Nephron (organoid): Measurements from ENCODE around the gene KCNRG.

Experiments
- H3K27ac Mint-ChIP-seq, 3 experiments: 2 replicates each; pipeline ENCODE4 v1.8.0; 2020; ENCODE audit warnings: mixed read lengths in 3 of 3, mild to moderate bottlenecking in 2 of 3, moderate library complexity in 1 of 3
- H3K27me3 Mint-ChIP-seq: 2 replicates; pipeline ENCODE4 v1.8.0; 2021; ENCODE audit warnings: low read depth, mild to moderate bottlenecking, moderate library complexity, mixed read lengths
- H3K36me3 Mint-ChIP-seq: 2 replicates; pipeline ENCODE4 v1.8.0; 2020; ENCODE audit warnings: low read depth, mixed read lengths
- H3K4me1 Mint-ChIP-seq: 2 replicates; pipeline ENCODE4 v1.8.0; 2020; ENCODE audit warnings: mixed read lengths
- H3K4me3 Mint-ChIP-seq, 3 experiments: 2 replicates each; pipeline ENCODE4 v1.8.0; 2020; ENCODE audit warnings: mild to moderate bottlenecking in 3 of 3, mixed read lengths in 3 of 3, moderate library complexity in 2 of 3
- H3K9me3 Mint-ChIP-seq: 2 replicates; pipeline ENCODE4 v1.8.0; 2020; ENCODE audit warnings: mixed read lengths
- TF ChIP-seq, protein P1 (sequence below), 3 experiments: fragments of 200-600 bp; sonication (generic); IDR thresholded peaks; one replicate each; pipeline ENCODE4 v1.5.0; 2021; ENCODE audit warnings: antibody characterized with exemption in 3 of 3; ENCODE audit not compliant: unreplicated experiment in 3 of 3

KCNRG gene

DNA sequence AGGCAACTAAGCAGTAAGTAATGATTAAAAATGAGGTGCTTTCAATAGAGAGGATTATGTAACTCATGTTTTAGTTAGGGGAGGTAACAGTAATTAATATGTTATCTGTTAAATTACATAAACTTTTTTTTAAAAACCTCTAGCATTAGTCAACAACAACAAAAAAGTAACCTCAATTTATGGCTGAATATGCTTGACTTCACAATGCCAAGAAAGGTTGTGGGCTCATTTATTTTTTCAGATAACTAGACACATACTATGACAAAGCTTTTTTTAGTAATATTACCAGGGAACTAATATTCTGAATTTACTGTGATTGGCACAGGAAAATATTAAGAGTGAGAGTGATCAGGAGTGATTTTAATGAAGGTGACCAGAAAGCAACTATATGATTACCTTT is 54.9 kb downstream of the KCNRG start:
- no peak overlapping the region for H3K27ac Mint-ChIP-seq
- H3K4me1 Mint-ChIP-seq = no peaks in the 10 kb centered on the region
- H3K9me3 Mint-ChIP-seq = no peaks in the 10 kb centered on the region
- no peaks in the 10 kb centered on the region for H3K27me3 Mint-ChIP-seq
- no peak overlapping the region for H3K4me3 Mint-ChIP-seq
- H3K36me3 Mint-ChIP-seq = peaks cover 46% of the 10 kb centered on the region
- TF ChIP-seq, protein P1, sequence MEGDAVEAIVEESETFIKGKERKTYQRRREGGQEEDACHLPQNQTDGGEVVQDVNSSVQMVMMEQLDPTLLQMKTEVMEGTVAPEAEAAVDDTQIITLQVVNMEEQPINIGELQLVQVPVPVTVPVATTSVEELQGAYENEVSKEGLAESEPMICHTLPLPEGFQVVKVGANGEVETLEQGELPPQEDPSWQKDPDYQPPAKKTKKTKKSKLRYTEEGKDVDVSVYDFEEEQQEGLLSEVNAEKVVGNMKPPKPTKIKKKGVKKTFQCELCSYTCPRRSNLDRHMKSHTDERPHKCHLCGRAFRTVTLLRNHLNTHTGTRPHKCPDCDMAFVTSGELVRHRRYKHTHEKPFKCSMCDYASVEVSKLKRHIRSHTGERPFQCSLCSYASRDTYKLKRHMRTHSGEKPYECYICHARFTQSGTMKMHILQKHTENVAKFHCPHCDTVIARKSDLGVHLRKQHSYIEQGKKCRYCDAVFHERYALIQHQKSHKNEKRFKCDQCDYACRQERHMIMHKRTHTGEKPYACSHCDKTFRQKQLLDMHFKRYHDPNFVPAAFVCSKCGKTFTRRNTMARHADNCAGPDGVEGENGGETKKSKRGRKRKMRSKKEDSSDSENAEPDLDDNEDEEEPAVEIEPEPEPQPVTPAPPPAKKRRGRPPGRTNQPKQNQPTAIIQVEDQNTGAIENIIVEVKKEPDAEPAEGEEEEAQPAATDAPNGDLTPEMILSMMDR (IDR thresholded peaks at IDR 0.05; ENCODE audit: unreplicated experiment in 3 of 3) = no peak
